HepG2 (cell line): ENCODE data around the gene RPS8. TPM values are rescaled to one million over a fixed set of nuclear protein-coding genes. Genes with fewer than 3 reads are reported as not detected.

Experiments used
- AGO1 ChIP-seq: fragments of 200-400 bp; formaldehyde crosslinking; IDR thresholded peaks from 2 replicates; pipeline ENCODE4 v1.6.1; 2017; ENCODE audit warnings: mild to moderate bottlenecking, low read depth, low read length, moderate library complexity; ENCODE audit not compliant: poor library complexity, severe bottlenecking
- ARID5B ChIP-seq: IDR thresholded peaks from 2 replicates; pipeline ENCODE4 v1.4.0; 2020; ENCODE audit warnings: mild to moderate bottlenecking, missing genetic modification reagents
- ARNT ChIP-seq: fragments of 450-650 bp; IDR thresholded peaks from 2 replicates; pipeline ENCODE4 v1.6.1; 2017
- ELK4 ChIP-seq: sonication (generic); formaldehyde crosslinking; IDR thresholded peaks from 2 replicates; pipeline ENCODE4 v1.9.0; 2021; ENCODE audit warnings: missing genetic modification reagents, borderline replicate concordance
- ERF ChIP-seq: IDR thresholded peaks from 2 replicates; pipeline ENCODE4 v1.6.1; 2018; ENCODE audit warnings: missing biosample characterization, missing genetic modification reagents
- HNRNPLL ChIP-seq: fragments of 200-400 bp; formaldehyde crosslinking; IDR thresholded peaks from 2 replicates; pipeline ENCODE4 v1.6.1; 2017; ENCODE audit warnings: mild to moderate bottlenecking, low read depth, low read length; ENCODE audit not compliant: poor library complexity, severe bottlenecking
- KDM2A ChIP-seq: sonication (generic); formaldehyde crosslinking; IDR thresholded peaks from 2 replicates; pipeline ENCODE4 v1.4.0; 2020; ENCODE audit warnings: low read depth, missing genetic modification reagents, borderline replicate concordance
- MTA3 ChIP-seq: sonication (generic); formaldehyde crosslinking; IDR thresholded peaks from 2 replicates; pipeline ENCODE4 v1.4.0; 2020; ENCODE audit warnings: missing genetic modification reagents
- PAF1 ChIP-seq: IDR thresholded peaks from 2 replicates; pipeline ENCODE4 v1.6.1; 2016; ENCODE audit warnings: missing genetic modification reagents, missing compliant biosample characterization
- RCOR2 ChIP-seq: IDR thresholded peaks from 2 replicates; pipeline ENCODE4 v1.6.1; 2016; ENCODE audit warnings: missing biosample characterization, missing genetic modification reagents
- SIN3B ChIP-seq: fragments of 150-350 bp; IDR thresholded peaks from 2 replicates; pipeline ENCODE4 v1.6.1; 2014; ENCODE audit warnings: low read length
- SNAPC5 ChIP-seq: sonication (generic); formaldehyde crosslinking; IDR thresholded peaks from 2 replicates; pipeline ENCODE4 v1.8.1; 2023; ENCODE audit warnings: mild to moderate bottlenecking, missing genetic modification reagents, borderline replicate concordance
- TP53 ChIP-seq: sonication (generic); formaldehyde crosslinking; conservative IDR thresholded peaks from 2 replicates; pipeline ENCODE4 v1.4.0; 2020; ENCODE audit warnings: missing genetic modification reagents
- ZNF138 ChIP-seq: sonication (generic); formaldehyde crosslinking; IDR thresholded peaks from 2 replicates; pipeline ENCODE4 v1.5.0; 2020; ENCODE audit warnings: mild to moderate bottlenecking, low read depth, missing genetic modification reagents
- ZNF451 ChIP-seq: sonication (generic); formaldehyde crosslinking; IDR thresholded peaks from 2 replicates; pipeline ENCODE4 v1.5.0; 2020; ENCODE audit warnings: mild to moderate bottlenecking, missing genetic modification reagents
- ZNF501 ChIP-seq: sonication (generic); formaldehyde crosslinking; IDR thresholded peaks from 2 replicates; pipeline ENCODE4 v1.5.1; 2020; ENCODE audit warnings: mild to moderate bottlenecking, moderate library complexity, missing genetic modification reagents
- ZNF563 ChIP-seq: sonication (generic); formaldehyde crosslinking; IDR thresholded peaks from 2 replicates; pipeline ENCODE4 v1.8.0; 2022; ENCODE audit warnings: mild to moderate bottlenecking, moderate library complexity, missing genetic modification reagents
- ZNF614 ChIP-seq: IDR thresholded peaks from 2 replicates; pipeline ENCODE4 v1.6.1; 2018; ENCODE audit warnings: missing biosample characterization, missing genetic modification reagents, inconsistent platforms, borderline replicate concordance
- ZNF644 ChIP-seq: IDR thresholded peaks from 2 replicates; pipeline ENCODE4 v1.6.1; 2016; ENCODE audit warnings: low read depth
- polyA plus RNA-seq, 8 experiments: library from polyadenylated mRNA; depleted of rRNA in 3 of 8; stranded (reverse) in 7 of 8; unstranded in 1 of 8; fragments of >200 nt; fragmentation: Illumina TruSeq in 4 of 8; extraction: Trizol in 4 of 8; gene quantifications; 2 replicates each; pipeline versions ENCODE4 v1.2.1 to v1.2.3, GENCODE V29; 2011 to 2016; ENCODE audit warnings: low read depth in 4 of 8, missing spikeins in 1 of 8, mixed read lengths in 1 of 8; ENCODE audit not compliant: insufficient read depth in 1 of 8
- total RNA-seq, 5 experiments: library from RNA; depleted of rRNA; stranded (reverse); fragments of >200 nt; fragmentation: Illumina TruSeq; extraction: Trizol; gene quantifications; 2 replicates each; pipeline ENCODE4 v1.2.3, GENCODE V29; 2016; ENCODE audit warnings: low read depth in 1 of 5
- TF ChIP-seq, protein P1 (sequence below): sonication (generic); formaldehyde crosslinking; IDR thresholded peaks from 2 replicates; pipeline ENCODE4 v1.8.0; 2022; ENCODE audit warnings: mild to moderate bottlenecking, missing genetic modification reagents; ENCODE audit not compliant: insufficient replicate concordance
- TF ChIP-seq, protein P2 (sequence below): conservative IDR thresholded peaks from 2 replicates; pipeline ENCODE4 v1.6.1; 2018; ENCODE audit warnings: missing genetic modification reagents

Gene RPS8
- total and polyA plus RNA-seq, 2 of the 13 experiments (the other 11 are each of a cell fraction or from before 2014, with no cell fraction given) = 2,628 to 2,822 TPM

DNA sequence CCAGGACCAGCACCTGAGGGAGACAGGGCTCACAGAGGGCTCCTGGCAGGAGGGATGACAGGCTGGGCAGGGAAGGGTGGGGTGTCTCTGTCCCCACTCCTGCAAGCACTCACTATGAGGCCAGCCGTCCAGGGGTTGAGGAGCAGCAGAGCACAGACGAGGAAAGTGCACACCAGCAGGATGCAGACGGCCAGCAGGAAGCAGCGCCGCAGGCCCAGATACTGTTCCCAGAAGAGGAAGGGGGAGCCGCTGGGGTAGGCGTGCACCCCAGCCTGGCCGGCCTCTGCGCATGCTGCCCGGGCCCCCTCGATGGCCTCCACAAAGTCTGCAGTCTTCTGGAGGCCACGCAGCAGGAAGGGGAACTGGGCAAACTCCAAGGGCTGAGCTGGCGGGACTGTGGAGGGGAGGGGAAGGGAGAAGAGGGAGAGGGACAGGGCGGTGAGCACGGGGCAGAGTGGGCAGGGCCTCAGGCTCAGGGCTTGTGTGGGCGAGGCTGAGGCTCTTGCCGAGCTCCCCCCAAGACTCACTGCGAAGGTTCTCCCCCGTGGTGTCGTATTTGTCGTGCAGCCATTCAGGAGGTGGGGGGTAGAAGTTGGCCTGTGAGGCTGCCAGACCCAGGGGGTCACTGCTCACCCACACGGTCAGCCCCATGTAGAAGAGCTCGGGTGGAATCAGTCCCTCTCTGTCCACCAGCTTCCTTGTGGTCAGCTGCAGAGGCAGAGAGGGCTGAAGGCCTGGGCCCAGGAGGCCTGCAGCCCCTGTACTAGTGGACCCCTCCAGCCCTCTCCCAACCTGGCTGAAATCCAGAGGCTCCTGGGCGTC is 51.2 kb downstream of the RPS8 start (continued):
- TF ChIP-seq PAF1 (CRISPR knock-in tag) (no peak), ZNF451 (CRISPR knock-in tag) (0 out of 2 replicates have a peak, but pooled peaks have one; percentile 71), RCOR2 (CRISPR knock-in tag) (no peak; the same call in 1 of the 2 replicates), ZNF138 (CRISPR knock-in tag) (peak; percentile 67), ARID5B (peak; percentile 49), TP53 (CRISPR knock-in tag) (no peak), ZNF614 (CRISPR knock-in tag) (peak; percentile 47; the same call in 1 of the 2 replicates), ZNF501 (CRISPR knock-in tag) (peak; percentile 34; the same call in 1 of the 2 replicates), ZNF563 (CRISPR knock-in tag) (no peak), HNRNPLL (peak; percentile 54), SIN3B (no peak), ELK4 (CRISPR knock-in tag) (no peak), ERF (CRISPR knock-in tag) (no peak), AGO1 (no peak), ZNF644 (0 out of 2 replicates have a peak, but pooled peaks have one; percentile 30), ARNT (no peak), MTA3 (no peak), SNAPC5 (CRISPR knock-in tag) (no peak), KDM2A (CRISPR knock-in tag) (peak; percentile 18; the same call in 1 of the 2 replicates)
- TF ChIP-seq, protein P1, sequence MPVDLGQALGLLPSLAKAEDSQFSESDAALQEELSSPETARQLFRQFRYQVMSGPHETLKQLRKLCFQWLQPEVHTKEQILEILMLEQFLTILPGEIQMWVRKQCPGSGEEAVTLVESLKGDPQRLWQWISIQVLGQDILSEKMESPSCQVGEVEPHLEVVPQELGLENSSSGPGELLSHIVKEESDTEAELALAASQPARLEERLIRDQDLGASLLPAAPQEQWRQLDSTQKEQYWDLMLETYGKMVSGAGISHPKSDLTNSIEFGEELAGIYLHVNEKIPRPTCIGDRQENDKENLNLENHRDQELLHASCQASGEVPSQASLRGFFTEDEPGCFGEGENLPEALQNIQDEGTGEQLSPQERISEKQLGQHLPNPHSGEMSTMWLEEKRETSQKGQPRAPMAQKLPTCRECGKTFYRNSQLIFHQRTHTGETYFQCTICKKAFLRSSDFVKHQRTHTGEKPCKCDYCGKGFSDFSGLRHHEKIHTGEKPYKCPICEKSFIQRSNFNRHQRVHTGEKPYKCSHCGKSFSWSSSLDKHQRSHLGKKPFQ = peak; percentile 36
- TF ChIP-seq, protein P2, sequence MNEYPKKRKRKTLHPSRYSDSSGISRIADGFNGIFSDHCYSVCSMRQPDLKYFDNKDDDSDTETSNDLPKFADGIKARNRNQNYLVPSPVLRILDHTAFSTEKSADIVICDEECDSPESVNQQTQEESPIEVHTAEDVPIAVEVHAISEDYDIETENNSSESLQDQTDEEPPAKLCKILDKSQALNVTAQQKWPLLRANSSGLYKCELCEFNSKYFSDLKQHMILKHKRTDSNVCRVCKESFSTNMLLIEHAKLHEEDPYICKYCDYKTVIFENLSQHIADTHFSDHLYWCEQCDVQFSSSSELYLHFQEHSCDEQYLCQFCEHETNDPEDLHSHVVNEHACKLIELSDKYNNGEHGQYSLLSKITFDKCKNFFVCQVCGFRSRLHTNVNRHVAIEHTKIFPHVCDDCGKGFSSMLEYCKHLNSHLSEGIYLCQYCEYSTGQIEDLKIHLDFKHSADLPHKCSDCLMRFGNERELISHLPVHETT (CRISPR knock-in tag) = no peak; the same call in 1 of the 2 replicates
